GM23338 (cell line): ENCODE data around the gene KCTD17. TPM values are rescaled to one million over a fixed set of nuclear protein-coding genes. Genes with fewer than 3 reads are reported as not detected.
"Not testable (repeated sequence)": the region's sequence is repeated elsewhere in the genome, so short reads cannot be mapped to it uniquely, and the experiment has no call there.

Source experiments
- ATAC-seq: fragments of 200-7000 bp; cut with Tn5 transposase; 3 replicates; pipeline ENCODE4 v1.9.1; 2020
- DNase-seq: peaks from one replicate; pipeline ENCODE4 v3.0.0-alpha.2; 2015; ENCODE audit warnings: low spot score
- H2AFZ ChIP-seq: fragments of 200-600 bp; sonication (generic); 2 replicates; pipeline ENCODE4 v1.8.0; 2016; ENCODE audit warnings: antibody characterized with exemption, mild to moderate bottlenecking, moderate library complexity
- H3F3A ChIP-seq: fragments of 200-600 bp; sonication (generic); replicated peaks from 2 replicates; pipeline ENCODE4 v1.8.0; 2017; ENCODE audit warnings: antibody characterized with exemption, mixed run types, low read depth
- H3K27ac ChIP-seq: fragments of 200-600 bp; sonication (generic); 2 replicates; pipeline ENCODE4 v1.6.1; 2016; ENCODE audit warnings: low read depth
- H3K27me3 ChIP-seq: fragments of 200-600 bp; sonication (generic); 2 replicates; pipeline ENCODE4 v1.8.0; 2016; ENCODE audit warnings: mild to moderate bottlenecking, mixed run types, moderate library complexity; ENCODE audit not compliant: insufficient read depth
- H3K36me3 ChIP-seq: fragments of 200-600 bp; sonication (generic); 2 replicates; pipeline ENCODE4 v1.8.0; 2016; ENCODE audit warnings: mild to moderate bottlenecking; ENCODE audit not compliant: insufficient read depth
- H3K4me1 ChIP-seq: fragments of 200-600 bp; sonication (generic); 2 replicates; pipeline ENCODE4 v1.8.0; 2016; ENCODE audit warnings: mild to moderate bottlenecking, moderate library complexity; ENCODE audit not compliant: insufficient read depth
- H3K4me2 ChIP-seq: fragments of 200-600 bp; sonication (generic); 2 replicates; pipeline ENCODE4 v1.7.1; 2017; ENCODE audit warnings: mixed run types
- H3K4me3 ChIP-seq: fragments of 200-600 bp; sonication (generic); 2 replicates; pipeline ENCODE4 v1.6.1; 2016; ENCODE audit warnings: mixed run types
- H3K79me2 ChIP-seq: fragments of 200-600 bp; sonication (generic); replicated peaks from 2 replicates; pipeline ENCODE4 v1.8.0; 2017; ENCODE audit warnings: mild to moderate bottlenecking; ENCODE audit not compliant: insufficient read depth
- H3K9me2 ChIP-seq: fragments of 200-600 bp; sonication (generic); 2 replicates; pipeline ENCODE4 v1.8.0; 2017; ENCODE audit not compliant: insufficient read depth
- H4K20me1 ChIP-seq: fragments of 200-600 bp; sonication (generic); replicated peaks from 2 replicates; pipeline ENCODE4 v1.8.0; 2017; ENCODE audit warnings: mild to moderate bottlenecking; ENCODE audit not compliant: insufficient read depth
- H3K27ac Mint-ChIP-seq: 2 replicates; pipeline ENCODE4 v1.8.0; 2020; ENCODE audit warnings: inconsistent platforms, mild to moderate bottlenecking, moderate library complexity, mixed read lengths
- H3K27me3 Mint-ChIP-seq: 3 replicates; pipeline ENCODE4 v1.8.0; 2022; ENCODE audit warnings: low read depth, mild to moderate bottlenecking, moderate library complexity, mixed read lengths, inconsistent platforms; ENCODE audit not compliant: insufficient read depth, poor library complexity
- H3K36me3 Mint-ChIP-seq: 3 replicates; pipeline ENCODE4 v1.8.0; 2021; ENCODE audit warnings: low read depth, mild to moderate bottlenecking, inconsistent platforms, moderate library complexity, mixed read lengths
- H3K4me1 Mint-ChIP-seq: 3 replicates; pipeline ENCODE4 v1.8.0; 2020; ENCODE audit warnings: mild to moderate bottlenecking, inconsistent platforms, mixed read lengths
- H3K4me3 Mint-ChIP-seq: 3 replicates; pipeline ENCODE4 v1.8.0; 2021; ENCODE audit warnings: moderate library complexity, mild to moderate bottlenecking, inconsistent platforms, mixed read lengths
- H3K9me3 Mint-ChIP-seq: 3 replicates; pipeline ENCODE4 v1.8.0; 2020; ENCODE audit warnings: moderate library complexity, mild to moderate bottlenecking, inconsistent platforms, mixed read lengths
- CREB1 ChIP-seq: fragments of 250-450 bp; sonication (Bioruptor Pico); IDR thresholded peaks from 2 replicates; pipeline ENCODE4 v1.5.0; 2020; ENCODE audit warnings: low read depth, mild to moderate bottlenecking, moderate library complexity
- STAT1 ChIP-seq: IDR thresholded peaks from one replicate; pipeline ENCODE4 v1.6.1; 2016; ENCODE audit warnings: antibody characterized with exemption; ENCODE audit not compliant: unreplicated experiment
- ZNF114 ChIP-seq: fragments of 250-450 bp; sonication (Bioruptor Pico); IDR thresholded peaks from 2 replicates; pipeline ENCODE4 v1.5.0; 2020; ENCODE audit warnings: mild to moderate bottlenecking, moderate library complexity
- ZNF331 ChIP-seq: fragments of 250-450 bp; sonication (Bioruptor Pico); IDR thresholded peaks from 2 replicates; pipeline ENCODE4 v1.5.0; 2020; ENCODE audit warnings: low read depth, mild to moderate bottlenecking, moderate library complexity
- ZNF462 ChIP-seq: fragments of 250-450 bp; sonication (Bioruptor Pico); IDR thresholded peaks from 2 replicates; pipeline ENCODE4 v1.5.0; 2020; ENCODE audit warnings: mild to moderate bottlenecking, moderate library complexity
- polyA plus RNA-seq: library from polyadenylated mRNA; unstranded; fragments of >200 nt; fragmentation: Nextera tagmentation; extraction: Ambion mirVana; gene quantifications from 2 replicates; pipeline ENCODE4 v1.2.1, GENCODE V29; 2016
- total RNA-seq: library from RNA; depleted of rRNA; stranded (reverse); fragments of >200 nt; shearing (Covaris generic); gene quantifications from 2 replicates; pipeline ENCODE4 v1.2.3, GENCODE V29; 2014
- TF ChIP-seq, protein P1 (sequence below), 2 experiments: fragments of 200-600 bp in 1 of 2; sonication (generic) in 1 of 2; conservative IDR thresholded peaks; 2 replicates each; pipeline versions ENCODE4 v1.5.1 to v1.6.1; 2016 to 2017; ENCODE audit warnings: antibody characterized with exemption in 2 of 2, low read depth in 2 of 2, mild to moderate bottlenecking in 2 of 2, moderate library complexity in 1 of 2

Gene KCTD17
- total and polyA plus RNA-seq, 2 experiments from 2014 or later: 25.1 to 35.0 TPM

DNA sequence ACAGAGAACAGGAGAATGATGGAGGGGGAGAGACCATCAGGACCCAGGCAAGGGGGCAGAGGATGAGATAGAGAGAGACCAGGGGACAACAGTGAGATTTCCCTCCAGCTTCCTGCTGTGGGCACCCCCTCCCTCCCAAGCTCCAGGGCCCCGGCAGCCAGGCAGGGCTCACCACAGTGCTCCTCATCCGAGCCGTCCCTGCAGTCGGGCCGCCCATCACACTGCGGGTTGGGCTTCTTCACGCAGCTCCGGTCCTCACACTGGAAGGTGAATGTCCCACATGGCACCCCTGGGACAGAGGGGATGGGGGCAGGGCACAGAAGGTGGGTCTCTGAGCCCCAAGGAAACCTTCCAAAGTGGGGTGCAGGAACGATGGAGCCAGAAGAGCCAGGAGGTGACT lies 19.2 kb downstream of the KCTD17 start:
- Histone ChIP-seq H3K4me2 (no peak overlapping the region), H3F3A (no peaks in the 10 kb centered on the region), H3K4me3 (no peak overlapping the region), H3K9me2 (0 out of 2 replicates have a peak, but pooled peaks cover 8% of the 10 kb centered on the region), H3K4me1 (peaks cover 5% of the 10 kb centered on the region; the same call in 1 of the 2 replicates), H2AFZ (no peak overlapping the region), H3K27ac (no peak overlapping the region), H3K79me2 (no peaks in the 10 kb centered on the region), H4K20me1 (no peaks in the 10 kb centered on the region), H3K36me3 (no peaks in the 10 kb centered on the region), H3K27me3 (peaks cover 65% of the 10 kb centered on the region)
- Mint-ChIP-seq H3K9me3 (no peaks in the 10 kb centered on the region; the same call in 2 of the 3 replicates), H3K27ac (no peak overlapping the region), H3K27me3 (peaks cover 51% of the 10 kb centered on the region), H3K4me1 (peaks cover 7% of the 10 kb centered on the region; the same call in 2 of the 3 replicates), H3K36me3 (peaks cover 2% of the 10 kb centered on the region; the same call in 1 of the 3 replicates), H3K4me3 (no peak overlapping the region)
- ATAC-seq (no peak), DNase-seq (no peak)
- TF ChIP-seq ZNF462 (CRISPR knock-in tag): no peak
- TF ChIP-seq STAT1: no peak
- TF ChIP-seq, protein P1, sequence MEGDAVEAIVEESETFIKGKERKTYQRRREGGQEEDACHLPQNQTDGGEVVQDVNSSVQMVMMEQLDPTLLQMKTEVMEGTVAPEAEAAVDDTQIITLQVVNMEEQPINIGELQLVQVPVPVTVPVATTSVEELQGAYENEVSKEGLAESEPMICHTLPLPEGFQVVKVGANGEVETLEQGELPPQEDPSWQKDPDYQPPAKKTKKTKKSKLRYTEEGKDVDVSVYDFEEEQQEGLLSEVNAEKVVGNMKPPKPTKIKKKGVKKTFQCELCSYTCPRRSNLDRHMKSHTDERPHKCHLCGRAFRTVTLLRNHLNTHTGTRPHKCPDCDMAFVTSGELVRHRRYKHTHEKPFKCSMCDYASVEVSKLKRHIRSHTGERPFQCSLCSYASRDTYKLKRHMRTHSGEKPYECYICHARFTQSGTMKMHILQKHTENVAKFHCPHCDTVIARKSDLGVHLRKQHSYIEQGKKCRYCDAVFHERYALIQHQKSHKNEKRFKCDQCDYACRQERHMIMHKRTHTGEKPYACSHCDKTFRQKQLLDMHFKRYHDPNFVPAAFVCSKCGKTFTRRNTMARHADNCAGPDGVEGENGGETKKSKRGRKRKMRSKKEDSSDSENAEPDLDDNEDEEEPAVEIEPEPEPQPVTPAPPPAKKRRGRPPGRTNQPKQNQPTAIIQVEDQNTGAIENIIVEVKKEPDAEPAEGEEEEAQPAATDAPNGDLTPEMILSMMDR (conservative IDR thresholded peaks at IDR 0.05; ENCODE audit: low read depth in 2 of 2): no peak
- no peak for TF ChIP-seq ZNF114 (CRISPR knock-in tag)
- TF ChIP-seq ZNF331: no peak
- TF ChIP-seq CREB1 (CRISPR knock-in tag): no peak

DNA sequence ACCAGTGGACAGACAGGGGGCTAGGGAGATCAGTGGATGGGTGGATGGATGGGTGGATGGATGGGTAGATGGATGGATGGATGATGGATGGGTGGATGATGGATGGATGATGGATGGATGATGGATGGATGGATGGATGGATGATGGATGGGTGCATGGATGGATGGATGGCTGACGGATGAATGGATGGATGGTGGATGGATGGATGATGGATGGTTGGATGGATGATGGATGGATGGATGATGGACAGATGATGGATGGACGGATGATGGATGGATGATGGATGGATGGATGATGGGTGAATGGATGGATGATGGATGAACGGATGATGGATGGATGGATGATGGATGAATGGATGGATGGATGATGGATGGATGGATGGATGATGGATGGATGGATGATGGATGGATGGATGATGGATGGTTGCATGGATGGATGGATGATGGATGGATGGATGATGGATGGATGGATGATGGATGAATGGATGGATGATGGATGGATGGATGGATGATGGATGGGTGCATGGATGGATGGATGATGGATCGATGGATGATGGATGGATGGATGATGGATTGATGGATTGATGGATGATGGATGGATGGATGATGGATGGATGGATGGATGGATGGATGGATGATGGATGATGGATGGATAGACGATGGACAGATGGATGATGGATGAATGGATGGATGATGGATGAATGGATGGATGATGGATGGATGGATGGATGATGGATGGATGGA lies 20.5 kb downstream of the KCTD17 start:
- H3K4me1 ChIP-seq, ATAC-seq, H3K27ac ChIP-seq, H3F3A ChIP-seq, H3K4me3 ChIP-seq, H3K36me3 Mint-ChIP-seq, H3K79me2 ChIP-seq, H3K9me3 Mint-ChIP-seq, H2AFZ ChIP-seq, DNase-seq, H3K36me3 ChIP-seq, H3K27ac Mint-ChIP-seq, H3K9me2 ChIP-seq, H4K20me1 ChIP-seq, H3K4me3 Mint-ChIP-seq, H3K4me1 Mint-ChIP-seq, H3K4me2 ChIP-seq: not testable (repeated sequence)
- peaks cover 70% of the 10 kb centered on the region for H3K27me3 ChIP-seq
- peaks cover 48% of the 10 kb centered on the region for H3K27me3 Mint-ChIP-seq
